GM10266 (cell line): Measurements from ENCODE around the gene ZCCHC24.

Source experiments
- DNase-seq: peaks from one replicate; pipeline ENCODE4 v3.0.0; 2012; ENCODE audit errors: extremely low spot score
- TF ChIP-seq, protein P1 (sequence below): IDR thresholded peaks from 2 replicates; pipeline ENCODE4 v1.5.1; 2012; ENCODE audit warnings: mild to moderate bottlenecking, low read depth; ENCODE audit not compliant: control insufficient read depth, insufficient read depth; ENCODE audit errors: missing control alignments

ZCCHC24 gene

DNA sequence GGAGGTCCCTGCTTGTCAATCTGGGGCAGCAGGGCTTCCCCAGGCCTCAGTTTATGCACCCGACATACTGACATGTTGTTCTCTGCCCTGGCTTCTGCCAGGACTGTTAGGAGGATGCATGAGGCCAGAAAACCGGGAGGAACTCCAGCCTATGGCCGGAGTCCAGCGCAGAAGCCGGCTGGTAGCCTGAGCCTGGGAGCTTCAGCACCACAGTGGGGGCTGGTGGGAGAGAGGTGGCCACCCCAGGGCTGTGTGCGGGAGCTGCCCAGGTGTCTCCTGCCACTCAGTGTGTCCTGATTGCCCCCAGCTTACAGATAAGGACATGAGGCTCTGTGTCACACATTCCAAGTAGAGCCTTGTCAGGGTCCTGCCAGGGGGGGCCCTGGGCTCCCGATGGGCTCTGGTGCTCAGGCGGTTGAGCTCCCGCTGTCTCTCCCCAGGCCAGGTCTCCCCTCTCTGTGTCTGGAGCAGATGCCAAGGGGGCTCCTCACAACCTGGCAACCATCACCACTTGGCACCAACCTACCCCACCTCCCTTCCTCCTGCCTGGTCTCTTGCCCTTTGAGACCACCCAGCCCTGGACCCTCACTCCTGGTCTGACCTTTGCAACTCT, 65.8 kb downstream of the ZCCHC24 start:
- DNase-seq = no peak
- TF ChIP-seq, protein P1, sequence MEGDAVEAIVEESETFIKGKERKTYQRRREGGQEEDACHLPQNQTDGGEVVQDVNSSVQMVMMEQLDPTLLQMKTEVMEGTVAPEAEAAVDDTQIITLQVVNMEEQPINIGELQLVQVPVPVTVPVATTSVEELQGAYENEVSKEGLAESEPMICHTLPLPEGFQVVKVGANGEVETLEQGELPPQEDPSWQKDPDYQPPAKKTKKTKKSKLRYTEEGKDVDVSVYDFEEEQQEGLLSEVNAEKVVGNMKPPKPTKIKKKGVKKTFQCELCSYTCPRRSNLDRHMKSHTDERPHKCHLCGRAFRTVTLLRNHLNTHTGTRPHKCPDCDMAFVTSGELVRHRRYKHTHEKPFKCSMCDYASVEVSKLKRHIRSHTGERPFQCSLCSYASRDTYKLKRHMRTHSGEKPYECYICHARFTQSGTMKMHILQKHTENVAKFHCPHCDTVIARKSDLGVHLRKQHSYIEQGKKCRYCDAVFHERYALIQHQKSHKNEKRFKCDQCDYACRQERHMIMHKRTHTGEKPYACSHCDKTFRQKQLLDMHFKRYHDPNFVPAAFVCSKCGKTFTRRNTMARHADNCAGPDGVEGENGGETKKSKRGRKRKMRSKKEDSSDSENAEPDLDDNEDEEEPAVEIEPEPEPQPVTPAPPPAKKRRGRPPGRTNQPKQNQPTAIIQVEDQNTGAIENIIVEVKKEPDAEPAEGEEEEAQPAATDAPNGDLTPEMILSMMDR = no peak

DNA sequence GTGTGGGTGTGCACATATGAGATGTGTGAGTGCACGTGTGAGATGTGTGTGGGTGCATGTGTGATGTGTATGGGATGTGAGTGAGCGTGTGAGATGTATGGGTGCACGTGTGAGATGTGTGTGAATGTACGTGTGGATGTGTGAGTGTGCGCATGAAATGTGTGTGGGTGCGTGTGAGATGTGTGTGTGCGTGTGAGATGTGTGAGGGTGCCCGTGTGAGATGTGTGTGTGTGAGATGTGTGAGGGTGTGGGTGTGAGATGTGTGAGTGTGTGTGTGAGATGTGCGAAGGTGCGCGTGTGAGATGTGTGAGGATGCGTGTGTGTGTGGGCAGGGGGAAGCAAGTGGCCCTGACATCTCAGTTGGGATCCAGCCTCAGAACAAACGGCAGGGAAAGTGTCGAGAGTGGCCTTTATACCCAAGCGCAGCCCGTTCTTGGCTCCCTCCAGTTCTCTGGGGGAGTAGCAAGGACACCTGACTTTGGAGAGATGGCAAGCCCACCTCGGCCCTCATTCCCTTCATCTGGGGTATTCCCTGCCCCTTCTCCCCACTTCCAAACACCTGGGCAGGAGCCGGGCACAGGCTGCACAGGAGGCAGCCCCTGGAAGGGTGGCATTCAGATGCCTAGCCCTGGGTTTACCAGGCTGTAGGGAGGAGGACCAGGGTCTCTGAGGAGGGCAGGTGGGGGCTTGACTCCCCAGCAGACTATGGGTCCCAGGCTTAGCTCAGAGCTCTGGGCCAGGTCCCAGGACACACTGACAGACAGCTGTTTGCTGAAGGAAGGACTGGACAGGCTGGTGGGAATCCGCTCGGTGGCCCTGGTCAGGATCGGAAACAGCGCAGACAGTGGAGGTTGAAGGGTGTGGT, 66.5 kb downstream of the ZCCHC24 start:
- TF ChIP-seq, protein P1 = no peak
- DNase-seq = no peak

DNA sequence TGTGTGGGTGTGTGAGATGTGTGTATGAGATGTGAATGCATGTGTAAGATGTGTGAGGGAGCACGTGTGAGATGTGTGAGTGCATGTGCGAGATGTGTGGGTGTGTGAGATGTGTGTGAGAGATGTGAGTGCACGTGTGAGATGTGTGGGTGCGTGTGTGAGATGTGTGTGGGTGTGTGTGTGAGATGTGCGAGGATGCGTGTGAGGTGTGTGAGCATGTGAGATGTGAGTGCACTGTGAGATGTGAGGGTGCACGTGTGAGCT, 67.1 kb downstream of the ZCCHC24 start:
- no peak for DNase-seq
- TF ChIP-seq, protein P1 = no peak

DNA sequence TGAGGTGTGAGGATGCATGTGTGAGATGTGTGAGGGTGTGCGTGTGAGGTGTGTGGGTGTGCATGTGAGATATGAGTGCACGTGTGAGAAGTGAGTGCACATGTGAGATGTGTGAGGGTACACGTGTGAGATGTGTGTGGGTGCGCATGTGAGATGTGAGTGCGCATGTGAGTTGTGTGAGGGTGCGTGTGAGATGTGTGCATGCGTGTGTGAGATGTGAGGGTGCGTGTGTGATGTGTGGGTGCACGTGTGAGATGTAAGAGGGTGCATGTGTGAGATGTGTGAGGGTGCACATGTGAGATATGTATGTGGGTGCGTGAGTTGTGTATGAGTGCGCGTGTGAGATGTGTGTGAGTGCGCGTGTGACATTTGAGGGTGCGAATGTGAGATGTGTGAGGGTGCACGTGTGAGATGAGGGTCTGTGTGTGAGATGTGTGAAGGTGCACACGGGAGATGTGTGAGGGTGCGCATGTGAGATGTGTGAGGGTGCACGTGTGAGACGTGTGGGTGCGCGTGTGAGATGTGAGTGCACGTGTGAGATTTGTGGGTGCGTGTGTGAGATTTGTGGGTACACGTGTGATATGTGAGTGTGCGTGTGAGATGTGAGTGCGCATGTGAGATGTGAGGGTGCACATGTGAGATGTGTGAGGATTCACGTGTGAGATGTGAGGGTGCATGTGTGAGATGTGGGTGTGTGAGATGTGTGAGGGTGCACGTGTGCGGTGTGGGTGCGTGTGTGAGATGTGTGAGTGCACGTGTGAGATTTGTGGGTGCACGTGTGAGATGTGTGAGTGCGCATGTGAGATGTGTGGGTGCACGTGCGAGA, 67.7 kb downstream of the ZCCHC24 start:
- DNase-seq = no peak
- TF ChIP-seq, protein P1 = no peak

DNA sequence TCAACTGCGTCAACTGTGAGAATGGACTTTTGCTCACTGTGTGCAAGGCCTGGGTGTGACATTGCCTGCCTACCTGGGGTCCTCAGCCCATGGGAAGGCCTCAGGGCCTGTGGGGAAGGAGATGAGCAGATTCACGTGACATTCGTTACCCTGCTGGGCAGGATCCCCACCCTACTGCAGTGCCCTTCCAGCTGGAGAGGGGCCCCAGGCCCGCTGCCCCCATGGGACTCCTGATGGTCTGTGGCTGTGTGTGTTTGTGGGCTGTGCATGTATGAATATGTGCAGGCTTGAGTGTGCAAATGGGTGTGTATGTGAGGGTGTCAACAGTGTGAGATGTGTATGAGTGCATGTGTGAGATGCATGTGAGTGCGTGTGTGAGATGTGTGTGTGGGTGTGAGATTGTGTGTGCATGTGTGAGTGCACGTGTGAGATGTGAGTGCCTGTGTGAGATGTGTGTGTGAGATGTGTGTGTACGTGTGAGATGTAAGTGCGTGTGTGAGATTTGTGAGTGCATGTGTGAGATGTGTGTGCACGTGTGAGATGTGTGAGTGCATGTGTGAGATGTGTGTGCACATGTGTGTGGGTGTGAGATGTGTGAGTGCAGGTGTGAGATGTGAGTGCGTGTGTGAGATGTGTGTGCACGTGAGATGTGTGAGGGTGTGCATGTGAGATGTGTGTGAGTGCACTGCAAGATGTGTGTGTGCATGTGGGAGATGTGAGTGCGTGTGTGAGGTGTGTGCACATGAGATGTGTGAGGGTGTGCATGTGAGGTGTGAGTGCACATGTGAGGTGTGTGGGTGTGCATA, 68.5 kb downstream of the ZCCHC24 start:
- DNase-seq = no peak
- TF ChIP-seq, protein P1 = no peak

DNA sequence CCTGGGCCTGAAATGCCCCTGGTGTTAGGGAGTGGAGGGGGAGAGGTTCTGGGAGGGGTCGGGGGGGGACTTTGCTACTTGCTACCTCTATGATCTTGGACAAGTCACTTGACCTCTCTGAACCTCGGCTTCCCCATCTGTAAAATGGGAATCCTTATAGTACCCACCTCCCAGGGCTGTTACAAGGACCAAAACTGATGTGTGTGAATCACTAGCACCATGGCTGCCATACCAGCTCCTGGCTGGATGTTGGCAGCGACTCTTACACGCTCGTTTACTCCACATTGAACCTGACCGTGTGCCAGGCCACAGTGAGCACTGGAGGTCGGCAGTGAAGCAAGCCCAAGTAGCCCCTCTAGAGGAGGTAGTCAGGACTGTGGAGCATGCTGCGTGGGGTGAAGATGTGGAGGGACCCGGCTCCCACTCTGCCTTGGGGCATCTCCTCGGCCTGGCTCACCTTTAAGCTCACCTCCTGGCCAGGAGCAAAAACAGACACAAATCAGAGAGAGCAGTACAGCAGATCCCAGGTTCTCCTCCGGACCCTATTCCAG, 69.3 kb downstream of the ZCCHC24 start:
- TF ChIP-seq, protein P1 = no peak
- no peak for DNase-seq
